Bronchial epithelial cell (primary cell): Measurements from ENCODE around the gene RAD51. TPM values are rescaled to one million over a fixed set of nuclear protein-coding genes. Genes with fewer than 3 reads are reported as not detected.
"Not testable (repeated sequence)": the region's sequence is repeated elsewhere in the genome, so short reads cannot be mapped to it uniquely, and the experiment has no call there.

ENCODE experiments used
- DNase-seq: peaks from one replicate; pipeline ENCODE4 v3.0.0-alpha.2; 2010; ENCODE audit warnings: low read depth
- FAIRE-seq: peaks from 2 replicates; lab custom pipeline; 2011; peaks lifted over from hg19 to GRCh38; lab: Jason Lieb, UNC
- H3K27me3 ChIP-seq: 2 replicates; pipeline ENCODE4 v1.5.1; 2011; ENCODE audit warnings: low read length; ENCODE audit not compliant: control insufficient read depth, insufficient read depth
- H3K36me3 ChIP-seq: 2 replicates; pipeline ENCODE4 v1.5.1; 2011; ENCODE audit warnings: low read length; ENCODE audit not compliant: control insufficient read depth, insufficient read depth
- H3K4me3 ChIP-seq: 2 replicates; pipeline ENCODE4 v1.5.1; 2011; ENCODE audit warnings: mild to moderate bottlenecking, low read depth, low read length, control low read depth
- total RNA-seq: library from RNA; depleted of rRNA; stranded (reverse); fragments of >200 nt; gene quantifications from 2 replicates; pipeline ENCODE4 v1.2.1, GENCODE V29; 2014
- TF ChIP-seq, protein P1 (sequence below): IDR thresholded peaks from 2 replicates; pipeline ENCODE4 v1.5.1; 2011; ENCODE audit warnings: mild to moderate bottlenecking, moderate library complexity, low read length, control low read depth, inconsistent platforms; ENCODE audit not compliant: insufficient read depth, severe bottlenecking

RAD51 gene
- total RNA-seq, 1 donor from 2014 or later: 0.53 TPM

- H3K36me3 ChIP-seq: no peaks in the 10 kb centered on the region
- no peak overlapping the region for H3K4me3 ChIP-seq
- TF ChIP-seq, protein P1, sequence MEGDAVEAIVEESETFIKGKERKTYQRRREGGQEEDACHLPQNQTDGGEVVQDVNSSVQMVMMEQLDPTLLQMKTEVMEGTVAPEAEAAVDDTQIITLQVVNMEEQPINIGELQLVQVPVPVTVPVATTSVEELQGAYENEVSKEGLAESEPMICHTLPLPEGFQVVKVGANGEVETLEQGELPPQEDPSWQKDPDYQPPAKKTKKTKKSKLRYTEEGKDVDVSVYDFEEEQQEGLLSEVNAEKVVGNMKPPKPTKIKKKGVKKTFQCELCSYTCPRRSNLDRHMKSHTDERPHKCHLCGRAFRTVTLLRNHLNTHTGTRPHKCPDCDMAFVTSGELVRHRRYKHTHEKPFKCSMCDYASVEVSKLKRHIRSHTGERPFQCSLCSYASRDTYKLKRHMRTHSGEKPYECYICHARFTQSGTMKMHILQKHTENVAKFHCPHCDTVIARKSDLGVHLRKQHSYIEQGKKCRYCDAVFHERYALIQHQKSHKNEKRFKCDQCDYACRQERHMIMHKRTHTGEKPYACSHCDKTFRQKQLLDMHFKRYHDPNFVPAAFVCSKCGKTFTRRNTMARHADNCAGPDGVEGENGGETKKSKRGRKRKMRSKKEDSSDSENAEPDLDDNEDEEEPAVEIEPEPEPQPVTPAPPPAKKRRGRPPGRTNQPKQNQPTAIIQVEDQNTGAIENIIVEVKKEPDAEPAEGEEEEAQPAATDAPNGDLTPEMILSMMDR: no peak
- DNase-seq (no peak), FAIRE-seq (no peak)
- no peaks in the 10 kb centered on the region for H3K27me3 ChIP-seq
These were observed 14.8 kb upstream of the RAD51 start for GRCh38 chr15:40680151-40680550.

DNA sequence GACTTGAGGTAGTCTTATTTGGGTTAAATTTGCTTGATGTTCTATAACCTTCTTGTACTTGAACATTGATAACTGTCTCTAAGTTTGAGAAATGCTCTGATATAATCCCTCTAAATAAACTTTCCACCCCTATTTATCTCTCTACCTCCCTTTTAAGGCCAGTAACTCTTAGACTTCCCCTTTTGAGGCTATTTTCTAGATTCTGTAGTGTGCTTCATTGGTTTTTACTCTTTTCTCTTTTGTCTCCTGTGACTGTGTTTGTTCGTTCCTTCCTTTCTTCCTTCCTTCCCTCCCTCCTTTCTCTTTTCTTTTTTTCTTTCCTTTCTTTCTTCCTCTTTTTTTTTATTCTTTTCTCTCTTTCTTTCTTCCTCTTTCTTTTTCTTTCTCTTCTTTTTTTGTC lies 14.0 kb upstream of the RAD51 start:
- H3K27me3 ChIP-seq, H3K4me3 ChIP-seq, DNase-seq, H3K36me3 ChIP-seq, FAIRE-seq: not testable (repeated sequence)

- FAIRE-seq (no peak), DNase-seq (peak; percentile 73)
- TF ChIP-seq, protein P1: no peak
- Histone ChIP-seq H3K27me3 (no peaks in the 10 kb centered on the region), H3K36me3 (no peaks in the 10 kb centered on the region), H3K4me3 (no peak overlapping the region)
These were observed 10.6 kb upstream of the RAD51 start for GRCh38 chr15:40684381-40684780.

DNA sequence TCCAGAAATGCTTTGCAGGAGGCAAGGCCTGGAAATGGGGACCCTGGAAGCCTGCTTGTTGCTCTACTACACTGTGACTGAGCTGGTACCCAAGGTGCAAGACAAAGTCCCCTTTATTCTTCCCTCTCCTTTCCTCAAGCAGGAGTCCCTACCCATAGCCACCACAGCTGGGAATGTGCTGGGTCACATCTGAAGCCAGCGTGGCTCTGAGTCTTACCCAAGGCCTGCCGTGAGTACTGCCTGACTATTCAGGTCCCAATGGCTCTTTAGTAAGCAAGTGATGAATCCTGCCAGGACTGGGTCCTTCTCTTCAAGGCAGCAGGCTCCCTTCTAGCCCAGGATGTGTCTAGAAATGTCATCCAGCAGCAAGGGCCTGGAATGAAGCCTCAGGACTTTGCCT lies 9.6 kb upstream of the RAD51 start:
- TF ChIP-seq, protein P1: no peak
- H3K4me3 ChIP-seq: no peak overlapping the region
- no peak for FAIRE-seq

GRCh38 chr15:40688932-40689799 lies 5.8 kb upstream of the RAD51 start:
- Histone ChIP-seq H3K4me3 (no peak overlapping the region), H3K36me3 (no peaks in the 10 kb centered on the region), H3K27me3 (no peaks in the 10 kb centered on the region)
- DNase-seq (no peak), FAIRE-seq (no peak)
- TF ChIP-seq, protein P1: no peak

More for the DNA sequence above, 9.6 kb upstream of the RAD51 start:
- DNase-seq: no peak
- Histone ChIP-seq H3K36me3 (no peaks in the 10 kb centered on the region), H3K27me3 (no peaks in the 10 kb centered on the region)

DNA sequence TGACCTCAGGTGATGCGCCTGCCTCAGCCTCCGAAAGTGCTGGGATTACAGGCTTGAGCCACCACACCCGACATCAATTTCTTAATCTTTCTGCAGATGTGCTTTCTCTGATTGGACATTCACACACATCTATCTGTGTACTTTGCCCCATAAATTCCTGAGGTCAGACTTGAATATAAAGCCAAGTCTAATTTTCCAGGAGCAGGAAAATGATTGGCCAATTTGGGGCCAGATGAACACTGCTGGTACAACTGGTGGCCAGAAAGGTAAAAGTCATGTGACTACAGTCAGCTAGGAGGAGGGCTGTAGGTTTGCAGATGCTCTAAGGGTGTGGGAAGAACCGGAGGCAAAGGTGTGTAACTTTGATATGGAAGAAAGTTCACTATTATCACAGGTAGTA lies 3.2 kb upstream of the RAD51 start:
- no peaks in the 10 kb centered on the region for H3K36me3 ChIP-seq
- DNase-seq (no peak), FAIRE-seq (no peak)
- no peaks in the 10 kb centered on the region for H3K27me3 ChIP-seq
- TF ChIP-seq, protein P1: no peak
- H3K4me3 ChIP-seq: no peak overlapping the region
